K562 (cell line): ENCODE data around the gene ASXL2. TPM values are rescaled to one million over a fixed set of nuclear protein-coding genes. Genes with fewer than 3 reads are reported as not detected.

Experiments used
- ATAC-seq: fragments of 200-7000 bp; cut with Tn5 transposase; 3 replicates; pipeline ENCODE4 v1.9.1; 2020; ENCODE audit warnings: moderate library complexity
- BruUV-seq: library from RNA; stranded (reverse); fragments of 400-500 nt; replicated peaks from 2 replicates; lab custom pipeline; 2021; lab: Mats Ljungman, UMichigan
- CTCF ChIA-PET: fragments of 300-600 bp; formaldehyde crosslinking; extraction: SDS; loops from one replicate; lab custom pipeline; 2021; ENCODE audit warnings: low intra/inter-chr PET ratio; lab: Yijun Ruan, JAX
- POLR2A ChIA-PET: fragments of 300-600, 350-650 bp; sonication (Branson Sonifier 250); formaldehyde crosslinking; extraction: SDS; loops from one replicate; lab custom pipeline; 2021; ENCODE audit warnings: antibody characterized with exemption, inconsistent platforms; lab: Yijun Ruan, JAX
- DNase-seq, 4 experiments: peaks; one replicate each; pipeline versions ENCODE4 v3.0.0 to v3.0.0-alpha.2; 2011 to 2018; ENCODE audit warnings: low spot score in 3 of 4, mixed read lengths in 3 of 4; ENCODE audit errors: extremely low read depth in 1 of 4
- FAIRE-seq: peaks from 2 replicates; lab custom pipeline; 2011; peaks lifted over from hg19 to GRCh38; lab: Jason Lieb, UNC
- H2AFZ ChIP-seq: 2 replicates; pipeline ENCODE4 v1.6.0; 2011; ENCODE audit warnings: low read depth, low read length, control low read depth, inconsistent platforms
- H3K27ac ChIP-seq: fragments of 200-600 bp; 3 replicates; pipeline ENCODE4 v1.8.0; 2011; ENCODE audit warnings: low read depth, mild to moderate bottlenecking, control low read depth, inconsistent platforms, low read length, moderate library complexity, mixed read lengths; ENCODE audit errors: extremely low read depth
- H3K27me3 ChIP-seq, 2 experiments: fragments of 300-600 bp in 1 of 2; 2 replicates in 1 of 2; 3 replicates in 1 of 2; pipeline versions ENCODE4 v1.6.0 to v1.8.0; 2011; ENCODE audit warnings: inconsistent platforms in 2 of 2, low read length in 2 of 2, mild to moderate bottlenecking in 1 of 2, mixed read lengths in 1 of 2, moderate library complexity in 1 of 2; ENCODE audit not compliant: control insufficient read depth in 2 of 2, insufficient read depth in 2 of 2
- H3K36me3 ChIP-seq: fragments of 300-600 bp; 3 replicates; pipeline ENCODE4 v1.8.0; 2011; ENCODE audit warnings: mild to moderate bottlenecking, low read length, inconsistent platforms; ENCODE audit not compliant: control insufficient read depth, insufficient read depth
- H3K4me1 ChIP-seq, 2 experiments: fragments of 200-600 bp in 1 of 2; replicated peaks in 1 of 2; 2 replicates in 1 of 2; 3 replicates in 1 of 2; pipeline versions ENCODE4 v1.5.1 to v1.8.0; 2011; ENCODE audit warnings: inconsistent platforms in 2 of 2, low read length in 2 of 2, mild to moderate bottlenecking in 1 of 2, mixed read lengths in 1 of 2, moderate library complexity in 1 of 2; ENCODE audit not compliant: control insufficient read depth in 2 of 2, insufficient read depth in 2 of 2
- H3K4me2 ChIP-seq: 2 replicates; pipeline ENCODE4 v1.6.1; 2011; ENCODE audit warnings: low read length, control low read depth, inconsistent platforms, mixed read lengths; ENCODE audit not compliant: insufficient read depth
- H3K4me3 ChIP-seq: fragments of 200-600 bp; sonication (generic), shearing (Covaris generic); 2 replicates; pipeline ENCODE4 v1.5.1; 2016; ENCODE audit warnings: control low read depth, inconsistent platforms
- H3K79me2 ChIP-seq: fragments of 200-600 bp; 3 replicates; pipeline ENCODE4 v1.8.0; 2011; ENCODE audit warnings: low read length, inconsistent platforms; ENCODE audit not compliant: control insufficient read depth, insufficient read depth
- H3K9ac ChIP-seq, 2 experiments: 2 replicates each; pipeline versions ENCODE4 v1.6.0 to v1.6.1; 2011; ENCODE audit warnings: low read depth in 2 of 2, low read length in 2 of 2, control low read depth in 1 of 2, inconsistent platforms in 1 of 2, mild to moderate bottlenecking in 1 of 2, mixed read lengths in 1 of 2; ENCODE audit not compliant: insufficient read depth in 1 of 2
- H3K9me1 ChIP-seq: one replicate; pipeline ENCODE4 v1.6.0; 2011; ENCODE audit warnings: inconsistent platforms, mild to moderate bottlenecking, low read length, moderate library complexity; ENCODE audit not compliant: control insufficient read depth, insufficient read depth
- H3K9me3 ChIP-seq: replicated peaks from 2 replicates; pipeline ENCODE4 v1.5.1; 2011; ENCODE audit warnings: low read depth, low read length, inconsistent platforms; ENCODE audit not compliant: control insufficient read depth, insufficient read depth
- H4K20me1 ChIP-seq: replicated peaks from 2 replicates; pipeline ENCODE4 v1.6.1; 2011; ENCODE audit warnings: low read length, inconsistent platforms, mixed read lengths; ENCODE audit not compliant: control insufficient read depth, insufficient read depth
- BHLHE40 ChIP-seq: IDR thresholded peaks from 2 replicates; pipeline ENCODE4 v1.6.1; 2011; ENCODE audit warnings: low read length, improper control_type of control experiment
- CREB3 ChIP-seq: fragments of 450-650 bp; conservative IDR thresholded peaks from 2 replicates; pipeline ENCODE4 v1.6.1; 2016; ENCODE audit warnings: missing genetic modification characterization, low read depth, mild to moderate bottlenecking, missing compliant biosample characterization, moderate library complexity
- CTCF ChIP-seq, 3 experiments: IDR thresholded peaks in 2 of 3; conservative IDR thresholded peaks in 1 of 3; 2 replicates each; pipeline ENCODE4 v1.5.1; 2011 to 2012; ENCODE audit warnings: low read length in 3 of 3, mild to moderate bottlenecking in 3 of 3, control low read depth in 2 of 3, improper control_type of control experiment in 1 of 3, inconsistent platforms in 1 of 3, low read depth in 1 of 3, mixed read lengths in 1 of 3, moderate library complexity in 1 of 3; ENCODE audit not compliant: insufficient read depth in 2 of 3
- FIP1L1 ChIP-seq: fragments of 200-400 bp; formaldehyde crosslinking; IDR thresholded peaks from 2 replicates; pipeline ENCODE4 v1.6.1; 2018; ENCODE audit warnings: mild to moderate bottlenecking, low read depth, low read length; ENCODE audit not compliant: poor library complexity, severe bottlenecking
- GTF2F1 ChIP-seq: IDR thresholded peaks from 2 replicates; pipeline ENCODE4 v1.6.1; 2011; ENCODE audit warnings: low read depth, low read length, improper control_type of control experiment
- KLF6 ChIP-seq: fragments of 250-450 bp; sonication (Bioruptor Pico); IDR thresholded peaks from 2 replicates; pipeline ENCODE4 v1.4.0; 2020; ENCODE audit warnings: mild to moderate bottlenecking, moderate library complexity, borderline replicate concordance
- L3MBTL2 ChIP-seq: fragments of 450-650 bp; IDR thresholded peaks from 2 replicates; pipeline ENCODE4 v1.6.1; 2016; ENCODE audit warnings: mild to moderate bottlenecking, moderate library complexity
- MED1 ChIP-seq: sonication (generic); formaldehyde crosslinking; IDR thresholded peaks from 2 replicates; pipeline ENCODE4 v1.8.1; 2023; ENCODE audit warnings: missing genetic modification reagents, borderline replicate concordance
- RCOR1 ChIP-seq, 2 experiments: IDR thresholded peaks; 2 replicates each; pipeline ENCODE4 v1.6.1; 2012; ENCODE audit warnings: low read depth in 2 of 2, low read length in 2 of 2, borderline replicate concordance in 1 of 2, improper control_type of control experiment in 1 of 2
- SETDB1 ChIP-seq: IDR thresholded peaks from one replicate; pipeline ENCODE4 v1.6.1; 2012; ENCODE audit warnings: low read length, control low read depth, inconsistent platforms
- U2AF2 ChIP-seq: fragments of 200-400 bp; formaldehyde crosslinking; optimal IDR thresholded peaks from 2 replicates; pipeline ENCODE3; 2017; ENCODE audit warnings: low read depth, mild to moderate bottlenecking, low read length
- XRCC4 ChIP-seq: IDR thresholded peaks from one replicate; pipeline ENCODE4 v1.6.1; 2011; ENCODE audit not compliant: insufficient read depth, insufficient read length; ENCODE audit errors: extremely low read depth
- ZNF146 ChIP-seq: IDR thresholded peaks from one replicate; pipeline ENCODE4 v1.6.1; 2018; ENCODE audit warnings: missing compliant biosample characterization; ENCODE audit not compliant: unreplicated experiment
- WGBS: fragments of 100-300 bp; shearing (Covaris generic); methylation state at CpG from one replicate; pipeline ENCODE4 v1.1.6; 2016; ENCODE audit warnings: low coverage, mixed read lengths; ENCODE audit not compliant: insufficient coverage; ENCODE audit errors: missing lambda C conversion rate; 5-methylcytosine and 5-hydroxymethylcytosine counted together
- in situ Hi-C: fragments of 300-500 bp; cut with MboI; formaldehyde crosslinking; loops from 4 replicates; pipeline ENCODE4 v1.15.0; 2018; ENCODE audit warnings: inconsistent platforms, mixed read lengths
- intact Hi-C: fragments of 100-400 bp; cut with micrococcal nuclease; formaldehyde crosslinking; loops from 2 replicates; pipeline ENCODE4 v1.14.2; 2022
- polyA plus RNA-seq, 8 experiments: library from polyadenylated mRNA; depleted of rRNA in 4 of 8; stranded (reverse) in 5 of 8; unstranded in 3 of 8; fragments of >200 nt; fragmentation: Nextera tagmentation in 2 of 8; fragmentation: Illumina TruSeq in 1 of 8; extraction: Ambion mirVana in 2 of 8; extraction: Trizol in 1 of 8; gene quantifications; 2 replicates each; pipeline versions ENCODE4 v1.2.1 to v1.2.3, GENCODE V29; 2011 to 2014; ENCODE audit warnings: inconsistent platforms in 1 of 8, missing spikeins in 1 of 8
- total RNA-seq, 7 experiments: library from RNA; depleted of rRNA in 6 of 7; stranded (reverse); fragments of >200 nt in 6 of 7; fragmentation: Illumina TruSeq in 2 of 7; extraction: Trizol in 2 of 7; gene quantifications; 2 replicates each; pipeline versions ENCODE4 v1.2.1 to v1.2.3, GENCODE V29; 2011 to 2021; ENCODE audit warnings: low replicate concordance in 1 of 7

Gene ASXL2
- total and polyA plus RNA-seq, 9 of the 15 experiments (the other 6 are each of a cell fraction or from before 2014, with no cell fraction given) = 2.2 to 25.9 (median 9.0) TPM

GRCh38 chr2:25712455-25712854 lies 165.8 kb downstream of the ASXL2 start:
- no peaks in the 10 kb centered on the region for H4K20me1 ChIP-seq
- BruUV-seq = no TSS peak
- no peak overlapping the region for H3K9ac ChIP-seq
- CTCF ChIA-PET = no interaction called here
- DNase-seq = no peak
- no peaks in the 10 kb centered on the region for H3K36me3 ChIP-seq
- H3K4me1 ChIP-seq = no peaks in the 10 kb centered on the region
- no peak overlapping the region for H3K4me3 ChIP-seq
- no peak overlapping the region for H3K4me2 ChIP-seq
- TF ChIP-seq FIP1L1 = no peak
- TF ChIP-seq XRCC4 = no peak
- TF ChIP-seq SETDB1 = no peak
- TF ChIP-seq, all 486 proteins: peak for 0
- Histone ChIP-seq H2AFZ (no peak overlapping the region), H3K9me1 (no peaks in the 10 kb centered on the region), H3K9me3 (no peaks in the 10 kb centered on the region), H3K27ac (no peak overlapping the region), H3K79me2 (no peaks in the 10 kb centered on the region), H3K27me3 (peaks cover 22 to 40% of the 10 kb centered on the region in 2 experiments)
- FAIRE-seq (no peak), ATAC-seq (no peak)
- intact Hi-C loops = no loop called here
- POLR2A ChIA-PET = no interaction called here
- in situ Hi-C loops = no loop called here
- WGBS = 0% methylated on average over 5 of the region's 5 CpGs

- Histone ChIP-seq H3K4me1 (no peaks in the 10 kb centered on the region), H4K20me1 (no peaks in the 10 kb centered on the region), H2AFZ (no peak overlapping the region), H3K9ac (no peak overlapping the region), H3K27me3 (peaks cover 22 to 39% of the 10 kb centered on the region in 2 experiments), H3K4me2 (no peak overlapping the region), H3K36me3 (no peaks in the 10 kb centered on the region), H3K9me3 (no peaks in the 10 kb centered on the region), H3K79me2 (no peaks in the 10 kb centered on the region), H3K4me3 (no peak overlapping the region), H3K9me1 (no peaks in the 10 kb centered on the region), H3K27ac (no peak overlapping the region)
- TF ChIP-seq U2AF2 = no peak
- TF ChIP-seq MED1 (CRISPR knock-in tag) = no peak
- no peak for TF ChIP-seq L3MBTL2
- TF ChIP-seq BHLHE40 = 0 out of 2 replicates have a peak, but pooled peaks have one; percentile 23
- no peak for TF ChIP-seq ZNF146 (CRISPR knock-in tag)
- no peak for TF ChIP-seq CREB3 (tag)
- TF ChIP-seq CTCF (IDR thresholded peaks at IDR 0.05 in 2 of 3, conservative IDR thresholded peaks at IDR 0.05 in 1 of 3; ENCODE audit: insufficient read depth in 2 of 3, low read depth in 1 of 3, low read length in 3 of 3) = no peak
- no peak for TF ChIP-seq KLF6 (CRISPR knock-in tag)
- TF ChIP-seq RCOR1 (IDR thresholded peaks at IDR 0.05; ENCODE audit: borderline replicate concordance in 1 of 2, low read depth in 2 of 2, low read length in 2 of 2) = peak in 1 of 2 experiments; percentile 39; a peak in 1 of 4 replicates
- TF ChIP-seq GTF2F1 = no peak
- no peak for FAIRE-seq
- intact Hi-C loops (no loop called here), in situ Hi-C loops (no loop called here)
- no TSS peak for BruUV-seq
- DNase-seq = no peak
- ChIA-PET CTCF (no interaction called here), POLR2A (no interaction called here)
- 1% methylated on average over 12 of the region's 12 CpGs for WGBS
- no peak for ATAC-seq
Observed at GRCh38 chr2:25711675-25712354, 166.5 kb downstream of the ASXL2 start.
